AG20443 (cell line): ENCODE measurements around the gene STARD3NL.
"Not testable (repeated sequence)": the region's sequence is repeated elsewhere in the genome, so short reads cannot be mapped to it uniquely, and the experiment has no call there.

Source experiments
- DNase-seq: peaks from one replicate; pipeline ENCODE4 v3.0.0; 2012; ENCODE audit warnings: low spot score, mixed read lengths

STARD3NL gene

GRCh38 chr7:38269704-38270346 is 91.8 kb downstream of the STARD3NL start:
- not testable (repeated sequence) for DNase-seq

GRCh38 chr7:38270405-38270804 is 92.4 kb downstream of the STARD3NL start:
- not testable (repeated sequence) for DNase-seq

- no peak for DNase-seq
Observed at GRCh38 chr7:38273286-38273995, 95.4 kb downstream of the STARD3NL start, which contains the start of gene TARP. TSS of gene TARP (minus strand) at chr7:38273636.

GRCh38 chr7:38274486-38274885 is 96.4 kb downstream of the STARD3NL start:
- DNase-seq, result no peak

GRCh38 chr7:38274927-38275620 is 97.0 kb downstream of the STARD3NL start:
- no peak for DNase-seq

GRCh38 chr7:38276096-38276877 is 98.2 kb downstream of the STARD3NL start:
- no peak for DNase-seq

- DNase-seq, result no peak
Observed at GRCh38 chr7:38280000-38280399, 102.0 kb downstream of the STARD3NL start.
